ENCODE results near the gene DOC2B.

DNA sequence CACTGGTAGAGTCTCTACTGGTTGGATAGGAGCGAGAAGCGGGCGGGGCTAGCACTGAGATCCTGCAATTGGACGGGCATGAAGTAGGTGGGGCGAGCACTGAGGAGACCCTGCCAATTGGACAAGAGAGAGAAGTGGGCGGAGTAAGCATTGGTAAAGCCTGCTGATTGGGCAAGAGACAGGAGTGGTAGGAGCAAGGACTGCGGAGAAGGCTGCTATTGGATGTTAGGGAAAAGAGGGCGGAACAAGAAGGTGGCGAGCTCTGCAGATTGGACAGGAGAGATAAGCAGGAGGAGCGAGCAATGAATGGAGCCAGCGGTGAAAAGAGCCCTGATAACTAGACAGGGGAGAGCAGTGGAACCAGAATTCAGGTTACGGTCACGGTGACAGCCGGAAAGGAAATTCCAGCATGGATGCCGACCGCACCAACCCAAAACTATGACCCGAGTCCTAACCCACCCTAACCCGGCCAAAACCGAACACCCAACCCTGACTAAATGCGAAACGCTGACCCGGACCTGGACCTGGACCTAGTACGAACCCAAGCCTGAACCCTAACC is 39.3 kb downstream of the DOC2B start:
- TF ChIP-seq, protein P1, sequence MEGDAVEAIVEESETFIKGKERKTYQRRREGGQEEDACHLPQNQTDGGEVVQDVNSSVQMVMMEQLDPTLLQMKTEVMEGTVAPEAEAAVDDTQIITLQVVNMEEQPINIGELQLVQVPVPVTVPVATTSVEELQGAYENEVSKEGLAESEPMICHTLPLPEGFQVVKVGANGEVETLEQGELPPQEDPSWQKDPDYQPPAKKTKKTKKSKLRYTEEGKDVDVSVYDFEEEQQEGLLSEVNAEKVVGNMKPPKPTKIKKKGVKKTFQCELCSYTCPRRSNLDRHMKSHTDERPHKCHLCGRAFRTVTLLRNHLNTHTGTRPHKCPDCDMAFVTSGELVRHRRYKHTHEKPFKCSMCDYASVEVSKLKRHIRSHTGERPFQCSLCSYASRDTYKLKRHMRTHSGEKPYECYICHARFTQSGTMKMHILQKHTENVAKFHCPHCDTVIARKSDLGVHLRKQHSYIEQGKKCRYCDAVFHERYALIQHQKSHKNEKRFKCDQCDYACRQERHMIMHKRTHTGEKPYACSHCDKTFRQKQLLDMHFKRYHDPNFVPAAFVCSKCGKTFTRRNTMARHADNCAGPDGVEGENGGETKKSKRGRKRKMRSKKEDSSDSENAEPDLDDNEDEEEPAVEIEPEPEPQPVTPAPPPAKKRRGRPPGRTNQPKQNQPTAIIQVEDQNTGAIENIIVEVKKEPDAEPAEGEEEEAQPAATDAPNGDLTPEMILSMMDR (IDR thresholded peaks at IDR 0.05): no peak
- no peak for TF ChIP-seq POLR2A (IDR thresholded peaks at IDR 0.05)

Data from thyroid gland (tissue), 4 donors.